ENCODE results near the gene CCDC86. TPM values are rescaled to one million over a fixed set of nuclear protein-coding genes. Genes with fewer than 3 reads are reported as not detected.

The CCDC86 gene
- polyA plus RNA-seq, 1 of the 3 experiments (the other 2 are of a cell fraction), result 34.7 TPM

- Histone ChIP-seq H3K79me2 (ENCODE audit: insufficient read depth) (no peaks in the 10 kb centered on the region), H3K9ac (no peak overlapping the region), H3K4me3 (ENCODE audit: low read depth in 2 of 2, low read length in 1 of 2) (no peak overlapping the region), H3K9me3 (no peaks in the 10 kb centered on the region), H3K9me2 (no peaks in the 10 kb centered on the region), H3K4me1 (ENCODE audit: control insufficient read depth in 1 of 2, insufficient read depth in 2 of 2, low read depth in 1 of 2, low read length in 1 of 2) (peaks cover 0 to 11% of the 10 kb centered on the region in 2 experiments; a peak in 1 of 4 replicates), H2AFZ (ENCODE audit: low read depth) (no peak overlapping the region), H3K27me3 (ENCODE audit: insufficient read depth) (no peaks in the 10 kb centered on the region), H3K27ac (ENCODE audit: low read depth in 2 of 2, low read length in 1 of 2) (no peak overlapping the region), H4K20me1 (ENCODE audit: insufficient read depth) (no peaks in the 10 kb centered on the region), H3K36me3 (replicated peaks in 1 of 2; ENCODE audit: control insufficient read depth in 1 of 2, insufficient read depth in 2 of 2, low read length in 1 of 2) (peaks cover 17 to 26% of the 10 kb centered on the region in 2 experiments), H3F3A (replicated peaks; ENCODE audit: insufficient read depth) (peaks cover 3% of the 10 kb centered on the region), H3K4me2 (no peak overlapping the region)
- TF ChIP-seq TAF1 (IDR thresholded peaks at IDR 0.05; ENCODE audit: borderline replicate concordance, low read depth, low read length) (no peak), USF1 (IDR thresholded peaks at IDR 0.05; ENCODE audit: borderline replicate concordance, low read depth) (no peak), SIN3A (IDR thresholded peaks at IDR 0.05; ENCODE audit: borderline replicate concordance, low read depth, low read length) (no peak), ELF1 (IDR thresholded peaks at IDR 0.05) (no peak), POLR2AphosphoS5 (IDR thresholded peaks at IDR 0.05; ENCODE audit: low read depth, low read length) (no peak), FOXJ3 (CRISPR knock-in tag; IDR thresholded peaks at IDR 0.05) (no peak), GABPA (IDR thresholded peaks at IDR 0.05; ENCODE audit: low read depth) (no peak), NFIC (IDR thresholded peaks at IDR 0.05; ENCODE audit: borderline replicate concordance) (no peak), IRF3 (IDR thresholded peaks at IDR 0.05; ENCODE audit: low read depth, low read length) (no peak), EZH2phosphoT487 (IDR thresholded peaks at IDR 0.05; ENCODE audit: borderline replicate concordance, low read depth) (no peak), EP300 (IDR thresholded peaks at IDR 0.05; ENCODE audit: borderline replicate concordance in 1 of 2, low read depth in 1 of 2, low read length in 1 of 2) (no peak), FOXM1 (IDR thresholded peaks at IDR 0.05; ENCODE audit: low read depth) (no peak), RAD21 (IDR thresholded peaks at IDR 0.05; ENCODE audit: low read length) (no peak), RCOR1 (IDR thresholded peaks at IDR 0.05; ENCODE audit: low read length) (no peak), PBX3 (IDR thresholded peaks at IDR 0.05) (no peak), REST (IDR thresholded peaks at IDR 0.05; ENCODE audit: low read depth, low read length) (no peak), USF2 (IDR thresholded peaks at IDR 0.05; ENCODE audit: borderline replicate concordance, low read depth, low read length) (no peak), JUND (IDR thresholded peaks at IDR 0.05) (no peak), MXI1 (IDR thresholded peaks at IDR 0.05; ENCODE audit: low read depth, low read length) (no peak), TEAD4 (IDR thresholded peaks at IDR 0.05; ENCODE audit: borderline replicate concordance, insufficient read depth) (no peak)
- CTCF ChIA-PET, result interaction anchor here (1.2 to 21.9 kb wide), 4 partner anchors 8 to 240 kb away, joined by 3 to 550 read pairs (median 42); partner anchors contain the start of gene CCDC86
- 72% methylated on average over 6 of the region's 6 CpGs for WGBS (ENCODE audit: low lambda C conversion rate)
- DNase-seq, result no peak
- POLR2A ChIA-PET, result no interaction called here
These were observed 48.0 kb downstream of the CCDC86 start for GRCh38 chr11:60889869-60890311.

All from SK-N-SH (cell line).